Astrocyte of the cerebellum (primary cell): Measurements from ENCODE around the gene WAPL.

Experiments
- DNase-seq: peaks from one replicate; pipeline ENCODE4 v3.0.0-alpha.2; 2011; ENCODE audit warnings: low read depth
- H3K4me3 ChIP-seq: 2 replicates; pipeline ENCODE4 v1.5.1; 2011; ENCODE audit warnings: mild to moderate bottlenecking, low read depth, low read length, moderate library complexity
- CTCF ChIP-seq: IDR thresholded peaks from 2 replicates; pipeline ENCODE4 v1.5.1; 2012; ENCODE audit warnings: low read length, low read depth, moderate library complexity, mild to moderate bottlenecking; ENCODE audit errors: missing control alignments
- in situ Hi-C: cut with HindIII; loops from 2 replicates; pipeline ENCODE4 v1.10.0; 2017; ENCODE audit warnings: low sequenced_read_pairs

The WAPL gene

GRCh38 chr10:86415583-86415982 lies 106.0 kb downstream of the WAPL start:
- DNase-seq = no peak
- in situ Hi-C loops = no loop called here
- no peak overlapping the region for H3K4me3 ChIP-seq
- TF ChIP-seq CTCF = no peak

GRCh38 chr10:86415116-86415515 lies 106.5 kb downstream of the WAPL start:
- no peak for DNase-seq
- in situ Hi-C loops = no loop called here
- TF ChIP-seq CTCF = no peak
- no peak overlapping the region for H3K4me3 ChIP-seq

GRCh38 chr10:86413046-86413728 lies 108.4 kb downstream of the WAPL start:
- in situ Hi-C loops = no loop called here
- H3K4me3 ChIP-seq = no peak overlapping the region
- DNase-seq = no peak
- no peak for TF ChIP-seq CTCF

- H3K4me3 ChIP-seq = no peak overlapping the region
Measured at GRCh38 chr10:86411852-86412560, 109.6 kb downstream of the WAPL start.

GRCh38 chr10:86411281-86411841 lies 110.2 kb downstream of the WAPL start:
- DNase-seq = no peak
- in situ Hi-C loops = no loop called here
- TF ChIP-seq CTCF = no peak
- H3K4me3 ChIP-seq = no peak overlapping the region

More at GRCh38 chr10:86411852-86412560, 109.6 kb downstream of the WAPL start:
- DNase-seq = no peak
- in situ Hi-C loops = no loop called here
- no peak for TF ChIP-seq CTCF

- H3K4me3 ChIP-seq = no peak overlapping the region
- no peak for TF ChIP-seq CTCF
- in situ Hi-C loops = no loop called here
- no peak for DNase-seq
Measured at GRCh38 chr10:86410542-86411124, 111.0 kb downstream of the WAPL start.
